IPS DF 19.7 (cell line): ENCODE data around the gene DCDC2.
"Not testable (repeated sequence)": the region's sequence is repeated elsewhere in the genome, so short reads cannot be mapped to it uniquely, and the experiment has no call there.

ENCODE experiments used
- DNase-seq: peaks from one replicate; pipeline ENCODE4 v3.0.0-alpha.2; 2013; ENCODE audit warnings: low read depth, low spot score

DCDC2 gene

GRCh38 chr6:24327756-24328155 lies 30.1 kb downstream of the DCDC2 start:
- no peak for DNase-seq

GRCh38 chr6:24325978-24326377 lies 31.9 kb downstream of the DCDC2 start:
- DNase-seq: no peak

- no peak for DNase-seq
Observed at GRCh38 chr6:24324617-24325016, 33.2 kb downstream of the DCDC2 start.

- no peak for DNase-seq
Observed at GRCh38 chr6:24323632-24324337, 34.1 kb downstream of the DCDC2 start.

DNA sequence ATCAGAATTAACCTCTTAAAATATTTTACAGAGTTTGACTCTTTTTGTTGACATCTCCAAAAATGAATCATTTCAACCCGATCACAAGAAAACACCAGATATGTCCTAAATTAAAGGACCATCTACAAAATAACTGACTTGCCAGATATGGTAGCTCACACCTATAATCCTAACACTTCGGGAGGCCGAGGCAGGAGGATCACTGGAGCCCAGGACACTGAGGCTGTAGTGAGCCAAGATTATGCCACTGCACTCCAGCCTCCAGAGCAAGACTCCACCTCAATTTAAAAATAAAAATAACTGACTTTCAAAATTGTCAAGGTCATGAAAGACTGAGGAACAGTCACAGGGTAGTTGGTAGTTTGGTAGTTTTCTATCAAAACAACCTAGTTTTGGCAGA lies 34.9 kb downstream of the DCDC2 start:
- no peak for DNase-seq

DNA sequence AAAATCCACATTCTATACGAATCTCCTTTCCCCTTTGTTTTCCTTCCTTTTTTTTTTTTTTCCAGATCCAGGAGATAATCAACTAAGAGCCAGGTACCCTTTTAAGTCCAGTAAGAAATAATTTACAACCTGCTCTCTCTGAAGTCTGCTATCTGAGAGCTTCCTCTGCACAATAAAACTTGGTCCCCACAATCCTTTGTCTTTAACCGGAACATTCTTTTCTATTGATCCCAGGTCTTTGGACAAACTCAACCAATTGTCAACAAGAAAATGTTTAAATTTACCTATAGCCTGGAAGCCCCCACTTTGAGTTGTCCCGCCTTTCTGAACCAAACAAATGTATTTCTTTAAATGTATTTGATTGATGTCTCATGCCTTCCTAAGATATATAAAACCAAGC lies 35.4 kb downstream of the DCDC2 start:
- not testable (repeated sequence) for DNase-seq

DNA sequence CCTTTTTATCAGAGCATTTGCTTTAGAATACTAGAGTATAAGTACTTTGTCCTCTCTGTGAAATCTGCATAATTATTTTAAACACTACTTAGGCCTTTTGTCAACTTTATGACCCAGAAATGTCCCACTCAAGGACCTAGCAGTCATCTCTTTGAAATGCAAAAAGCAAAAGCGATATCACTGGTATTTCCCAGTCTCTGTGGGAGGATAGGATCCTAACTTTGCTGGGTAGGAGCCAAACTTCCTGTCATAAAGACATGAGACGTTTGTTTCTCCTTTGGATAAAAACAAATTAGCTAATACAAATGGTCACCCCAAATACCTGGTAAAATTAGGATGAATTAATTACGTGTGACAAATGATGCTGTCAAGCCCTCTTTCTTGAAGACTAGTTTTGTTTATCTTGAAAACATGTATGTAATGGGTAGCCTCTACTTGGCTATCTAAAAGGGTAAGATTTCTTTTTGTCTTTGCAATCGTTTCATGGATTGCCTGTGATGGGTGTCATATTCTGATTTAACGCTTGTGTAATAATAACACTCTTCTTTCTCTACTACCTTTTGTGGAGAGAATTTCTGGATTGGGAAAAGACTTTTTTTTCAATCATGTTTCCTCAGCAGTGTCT lies 36.2 kb downstream of the DCDC2 start:
- peak; percentile 17 for DNase-seq

GRCh38 chr6:24313251-24314141 lies 44.4 kb downstream of the DCDC2 start:
- peak; percentile 35 for DNase-seq

GRCh38 chr6:24311775-24312174 lies 46.1 kb downstream of the DCDC2 start:
- DNase-seq: not testable (repeated sequence)

GRCh38 chr6:24307881-24308280 lies 50.0 kb downstream of the DCDC2 start:
- DNase-seq: no peak

GRCh38 chr6:24306936-24307335 lies 50.9 kb downstream of the DCDC2 start:
- DNase-seq: no peak

GRCh38 chr6:24306038-24306437 lies 51.8 kb downstream of the DCDC2 start:
- no peak for DNase-seq

DNA sequence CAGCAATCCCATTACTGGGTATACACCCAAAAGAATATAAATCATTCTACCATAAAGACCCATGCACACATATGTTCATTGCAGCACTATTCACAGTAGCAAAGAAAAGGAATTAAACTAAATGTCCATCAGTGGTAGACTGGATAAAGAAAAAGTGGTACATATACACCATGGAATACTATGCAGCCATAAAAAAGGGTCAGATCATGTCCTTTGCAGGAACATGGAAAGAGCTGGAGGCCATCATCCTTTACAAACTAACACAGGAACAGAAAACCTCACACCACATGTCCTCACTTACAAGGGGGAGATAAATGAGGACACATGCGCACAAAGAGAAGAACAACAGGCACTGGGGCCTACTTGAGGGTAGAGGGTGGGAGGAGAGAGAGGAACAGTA lies 60.9 kb downstream of the DCDC2 start:
- DNase-seq: no peak

DNA sequence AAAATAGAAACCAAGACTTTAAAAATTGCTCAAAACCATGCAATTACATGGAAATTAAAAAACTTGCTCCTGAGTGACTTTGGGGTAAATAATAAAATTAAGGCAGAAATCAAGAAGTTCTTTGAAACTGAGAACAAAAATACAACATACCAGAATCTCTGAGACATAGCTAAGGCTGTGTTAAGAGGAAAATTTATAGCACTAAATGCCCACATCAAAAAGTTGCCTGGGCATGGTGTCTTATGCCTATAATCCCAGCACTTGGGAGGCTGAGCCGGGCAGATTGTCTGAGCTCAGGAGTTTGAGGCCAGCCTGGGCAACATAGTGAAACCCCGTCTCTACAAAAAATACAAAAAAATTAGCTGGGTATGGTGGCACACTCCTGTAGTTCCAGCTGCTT lies 64.0 kb downstream of the DCDC2 start:
- DNase-seq: not testable (repeated sequence)

- no peak for DNase-seq
Observed at GRCh38 chr6:24287239-24287638, 70.6 kb downstream of the DCDC2 start.

GRCh38 chr6:24284006-24284405 lies 73.9 kb downstream of the DCDC2 start:
- no peak for DNase-seq

DNA sequence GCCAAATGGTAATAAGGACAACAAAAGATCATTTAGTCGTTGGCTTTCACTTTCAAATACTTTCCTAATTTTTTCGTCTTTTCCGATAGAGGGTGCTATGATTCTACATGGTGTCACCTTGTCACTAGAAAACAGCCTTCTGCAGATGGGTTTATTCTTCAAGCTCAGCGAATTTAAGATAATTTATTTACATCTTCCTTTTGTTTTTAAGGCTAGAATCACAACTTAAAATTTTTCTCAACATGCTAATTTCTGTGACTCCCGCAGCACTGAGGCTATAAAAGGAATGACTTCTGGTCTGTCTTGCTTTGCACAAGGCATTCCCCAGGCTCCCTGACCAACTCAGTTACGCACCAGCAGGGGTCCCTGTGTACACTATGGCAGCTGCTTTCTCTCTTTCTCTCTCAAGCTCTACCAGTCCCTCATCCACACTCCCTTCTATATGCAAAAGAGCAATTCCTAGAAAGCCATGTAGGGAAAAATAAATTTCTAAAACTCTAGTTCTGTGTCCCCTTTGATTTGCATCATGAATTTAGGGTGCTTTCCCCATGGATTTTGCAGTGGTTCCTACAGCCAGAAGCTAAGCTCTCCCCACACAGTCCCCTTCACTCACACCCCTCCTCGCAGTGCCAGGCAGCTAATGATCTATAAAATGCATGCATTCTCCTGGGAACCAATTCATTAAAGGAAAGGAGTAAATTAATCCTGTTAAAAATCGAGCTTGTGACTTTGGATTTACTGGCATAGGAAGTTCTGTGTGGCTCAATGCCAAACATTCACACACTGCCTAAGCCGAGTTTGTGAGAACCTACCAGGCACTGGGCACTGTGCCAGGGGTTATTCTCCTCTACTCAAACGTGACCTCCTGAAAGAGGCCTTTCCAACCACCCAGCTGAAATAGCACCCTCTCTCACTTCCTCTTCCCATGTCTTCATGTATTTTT lies 74.5 kb downstream of the DCDC2 start:
- peak; percentile 54 for DNase-seq

GRCh38 chr6:24274441-24275083 lies 83.3 kb downstream of the DCDC2 start:
- DNase-seq: no peak

- no peak for DNase-seq
Observed at GRCh38 chr6:24273096-24273870, 84.6 kb downstream of the DCDC2 start.

- DNase-seq: no peak
Observed at GRCh38 chr6:24272553-24272952, 85.3 kb downstream of the DCDC2 start.
